Middle frontal gyrus (tissue), 1 donor: ENCODE measurements around the gene ACOX3.
"Not testable (repeated sequence)": the region's sequence is repeated elsewhere in the genome, so short reads cannot be mapped to it uniquely, and the experiment has no call there.

Experiments
- DNase-seq: peaks from one replicate; pipeline ENCODE4 v3.0.0-alpha.2; 2015; ENCODE audit warnings: low spot score; ENCODE audit errors: extremely low spot score

ACOX3 gene

GRCh38 chr4:8353912-8354453 is 86.5 kb downstream of the ACOX3 start:
- DNase-seq: no peak

DNA sequence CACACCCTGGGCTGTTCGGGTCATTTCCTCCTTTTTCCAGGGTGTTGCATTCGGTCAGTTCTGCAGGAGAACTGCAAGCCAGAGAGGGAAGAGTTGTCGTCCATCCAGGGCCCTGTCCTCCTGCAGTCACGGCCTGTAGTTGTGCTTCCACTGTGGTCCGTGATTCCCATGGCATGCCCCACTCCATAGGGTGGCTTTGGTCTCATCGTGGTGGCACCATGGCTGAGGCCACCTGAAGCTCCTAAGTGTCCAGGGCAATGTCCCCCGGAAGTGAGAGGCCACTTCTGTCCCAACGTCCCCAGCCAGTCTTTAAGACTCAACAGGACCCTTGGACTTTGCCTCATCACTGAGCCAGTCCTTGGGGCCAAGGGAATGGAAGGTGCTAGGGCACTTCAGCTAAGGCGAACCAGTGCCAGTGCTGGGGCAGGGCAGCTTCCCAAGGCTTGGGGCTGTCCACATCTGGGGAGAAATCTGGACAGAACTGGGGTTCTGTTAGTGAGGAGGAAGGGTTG is 87.3 kb downstream of the ACOX3 start:
- no peak for DNase-seq

GRCh38 chr4:8352368-8353157 is 88.0 kb downstream of the ACOX3 start:
- DNase-seq: no peak

- DNase-seq: no peak
Observed at GRCh38 chr4:8351931-8352367, 88.6 kb downstream of the ACOX3 start.

GRCh38 chr4:8350841-8351461 is 89.6 kb downstream of the ACOX3 start:
- no peak for DNase-seq

- DNase-seq: no peak
Observed at GRCh38 chr4:8350352-8350751, 90.2 kb downstream of the ACOX3 start.

DNA sequence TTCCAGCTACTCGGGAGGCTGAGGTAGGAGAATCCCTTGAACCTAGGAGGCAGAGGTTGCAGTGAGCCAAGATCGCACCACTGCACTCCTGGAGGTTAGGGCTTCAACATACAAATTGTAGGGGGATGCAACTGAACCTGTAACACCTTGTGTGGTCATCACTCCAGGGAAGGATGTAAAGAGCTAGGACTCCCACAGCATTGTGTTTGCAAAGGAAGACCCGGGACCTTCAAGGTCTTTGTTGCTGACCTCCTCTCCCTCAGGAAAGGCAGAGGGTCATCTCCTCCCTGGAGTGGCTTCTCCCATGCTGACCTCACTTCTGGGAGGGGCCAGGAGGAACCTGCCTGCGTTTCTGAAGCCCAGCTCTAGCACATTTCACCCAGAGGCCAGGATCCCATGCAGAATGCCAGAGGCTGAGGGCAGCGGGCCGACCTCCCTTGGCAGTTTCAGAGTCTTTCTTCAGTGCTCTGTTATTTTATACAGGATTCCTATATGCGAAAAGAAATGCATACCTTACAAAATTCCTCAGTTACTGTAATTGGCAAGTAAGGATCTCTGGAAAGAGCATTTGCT is 90.8 kb downstream of the ACOX3 start:
- no peak for DNase-seq

DNA sequence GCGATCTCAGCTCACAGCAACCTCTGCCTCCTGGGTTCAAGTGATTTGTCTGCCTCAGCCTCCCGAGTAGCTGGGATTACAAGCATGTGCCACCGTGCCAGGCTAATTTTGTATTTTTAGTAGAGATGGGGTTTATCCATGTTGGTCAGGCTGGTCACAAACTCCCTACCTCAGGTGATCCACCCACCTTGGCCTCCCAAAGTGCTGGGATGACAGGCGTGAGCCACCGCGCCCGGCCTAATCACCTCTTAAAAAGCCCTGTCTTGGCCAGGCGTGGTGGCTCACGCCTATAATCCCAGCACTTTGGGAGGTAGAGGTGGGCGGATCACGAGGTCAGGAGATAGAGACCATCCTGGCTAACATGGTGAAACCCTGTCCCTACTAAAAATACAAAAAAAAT is 91.3 kb downstream of the ACOX3 start:
- not testable (repeated sequence) for DNase-seq

- DNase-seq: no peak
Observed at GRCh38 chr4:8348071-8348470, 92.5 kb downstream of the ACOX3 start.

DNA sequence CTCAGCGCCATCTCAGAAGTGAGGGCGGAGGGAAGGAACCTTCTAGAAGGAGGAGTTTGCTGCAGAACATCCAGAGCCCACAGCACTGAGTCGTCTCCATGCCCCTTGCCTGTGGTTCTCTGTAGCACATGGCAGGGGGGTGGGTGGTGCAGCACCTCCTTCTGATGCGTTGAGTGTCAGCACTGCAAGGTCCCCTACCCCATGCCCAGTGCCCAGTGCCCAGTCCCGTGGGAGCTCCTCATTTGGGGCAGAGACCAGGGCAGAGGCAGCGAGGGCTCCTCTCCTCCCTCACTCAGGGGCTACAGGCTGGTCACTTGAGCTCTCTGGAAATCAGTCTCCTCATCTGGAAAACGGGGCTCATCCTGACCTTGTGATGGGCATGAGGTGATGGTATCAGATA is 92.9 kb downstream of the ACOX3 start:
- DNase-seq: no peak

GRCh38 chr4:8346838-8347605 is 93.5 kb downstream of the ACOX3 start:
- no peak for DNase-seq

- no peak for DNase-seq
Observed at GRCh38 chr4:8345946-8346814, 94.3 kb downstream of the ACOX3 start.

- DNase-seq: no peak
Observed at GRCh38 chr4:8345053-8345945, 95.2 kb downstream of the ACOX3 start.

DNA sequence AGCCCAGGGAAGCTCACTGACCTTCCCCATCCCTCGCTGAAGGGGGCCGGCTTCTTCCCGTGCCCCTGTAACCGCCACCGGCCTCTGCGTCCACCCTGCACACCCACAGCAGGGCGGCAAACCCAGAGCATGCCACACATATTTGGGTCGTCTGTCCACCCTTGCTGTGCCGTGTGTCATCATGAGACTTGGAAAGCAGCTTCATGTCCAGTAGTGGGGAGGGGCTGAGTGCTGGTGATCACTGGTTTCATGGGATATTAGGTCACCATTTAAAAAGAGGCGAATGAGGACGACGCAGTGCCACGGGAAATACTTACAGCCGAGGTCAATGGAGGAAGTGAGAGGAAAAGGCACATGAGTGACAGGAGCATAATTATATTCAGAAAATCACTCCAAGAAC is 96.1 kb downstream of the ACOX3 start:
- DNase-seq: no peak

GRCh38 chr4:8343967-8344331 is 96.6 kb downstream of the ACOX3 start:
- no peak for DNase-seq

DNA sequence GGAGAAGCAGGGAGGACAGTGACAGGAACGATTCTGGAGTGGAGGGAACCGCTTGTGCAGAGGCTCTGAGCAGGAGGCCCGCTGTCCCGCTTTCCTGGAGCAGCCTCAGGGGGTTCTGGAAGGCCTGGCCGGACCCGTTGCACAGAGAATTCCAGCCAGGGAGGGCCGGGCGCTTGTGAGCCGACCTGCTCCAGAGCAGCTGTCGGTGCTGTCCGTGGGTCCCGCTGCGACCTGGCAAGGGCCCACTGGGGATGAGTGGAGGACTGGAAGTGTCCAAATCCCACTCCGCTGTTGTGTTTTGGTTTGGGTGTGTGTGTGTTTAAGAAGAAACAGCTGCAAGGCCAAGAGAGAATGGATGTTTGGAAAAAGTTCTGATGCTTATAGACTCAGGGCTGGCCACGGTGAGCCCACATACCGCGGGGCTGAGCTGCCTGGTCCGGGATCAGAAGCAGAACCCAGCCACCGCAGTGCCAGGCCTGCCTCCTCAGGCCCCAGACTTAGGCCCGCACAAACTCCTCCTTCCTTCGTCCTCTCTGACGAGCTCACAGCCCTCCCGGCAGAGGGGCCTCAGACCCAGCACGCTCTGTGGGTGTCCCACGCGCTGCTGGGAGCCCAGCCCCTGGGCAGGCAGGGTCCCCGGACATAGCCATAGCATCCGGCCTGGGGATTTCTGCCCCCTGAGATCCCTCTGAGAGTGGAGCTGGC is 97.1 kb downstream of the ACOX3 start:
- no peak for DNase-seq

- no peak for DNase-seq
Observed at GRCh38 chr4:8342651-8343261, 97.8 kb downstream of the ACOX3 start.

DNA sequence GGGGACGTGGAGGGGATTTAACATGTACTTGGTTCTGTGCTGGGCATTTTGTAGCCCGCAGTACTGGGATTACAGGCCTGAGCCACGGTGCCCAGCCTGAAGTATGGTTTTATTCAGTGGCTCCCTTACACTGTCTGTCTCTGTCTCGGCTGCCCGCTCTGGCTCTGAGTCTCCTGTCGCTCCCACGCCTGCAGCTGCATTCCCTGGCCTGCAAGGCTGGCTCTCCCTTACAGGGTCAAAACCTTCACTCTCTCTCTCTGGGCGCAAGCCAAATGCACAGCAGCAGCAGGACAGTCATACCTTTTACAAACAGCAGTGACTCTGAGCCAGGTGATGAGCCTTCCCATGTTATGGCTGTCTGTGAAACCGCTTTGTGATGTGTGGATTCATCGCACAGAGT is 98.8 kb downstream of the ACOX3 start:
- DNase-seq: no peak
